Keratinocyte (primary cell): ENCODE data around the gene TSPAN17. TPM values are rescaled to one million over a fixed set of nuclear protein-coding genes. Genes with fewer than 3 reads are reported as not detected.

Experiments
- DNase-seq: peaks from one replicate; pipeline ENCODE4 v3.0.0-alpha.2; 2011; ENCODE audit warnings: low read depth, missing footprints, low spot score
- FAIRE-seq: peaks from 2 replicates; lab custom pipeline; 2011; peaks lifted over from hg19 to GRCh38; lab: Jason Lieb, UNC
- H2AFZ ChIP-seq: 2 replicates; pipeline ENCODE4 v1.6.0; 2012; ENCODE audit warnings: low read length, control low read depth, inconsistent platforms; ENCODE audit not compliant: control insufficient read depth
- H3K27ac ChIP-seq: 2 replicates; pipeline ENCODE4 v1.5.1; 2011; ENCODE audit warnings: low read length; ENCODE audit not compliant: control insufficient read depth, insufficient read depth
- H3K27me3 ChIP-seq: 3 replicates; pipeline ENCODE4 v1.6.0; 2011; ENCODE audit warnings: low read length; ENCODE audit not compliant: control insufficient read depth, insufficient read depth; ENCODE audit errors: extremely low read depth
- H3K36me3 ChIP-seq, 2 experiments: 2 replicates in 1 of 2; 3 replicates in 1 of 2; pipeline ENCODE4 v1.5.1; 2011; ENCODE audit warnings: low read length in 2 of 2, mild to moderate bottlenecking in 1 of 2; ENCODE audit not compliant: control insufficient read depth in 2 of 2, insufficient read depth in 2 of 2; ENCODE audit errors: extremely low read depth in 1 of 2
- H3K4me1 ChIP-seq: 3 replicates; pipeline ENCODE4 v1.5.1; 2011; ENCODE audit warnings: low read length; ENCODE audit not compliant: control insufficient read depth, insufficient read depth; ENCODE audit errors: extremely low read depth
- H3K4me2 ChIP-seq: 3 replicates; pipeline ENCODE4 v1.6.0; 2011; ENCODE audit warnings: low read depth, low read length; ENCODE audit not compliant: control insufficient read depth, insufficient read depth; ENCODE audit errors: extremely low read depth
- H3K4me3 ChIP-seq, 3 experiments: fragments of 200-600 bp in 1 of 3; sonication (generic) in 1 of 3; 2 replicates in 2 of 3; 3 replicates in 1 of 3; pipeline ENCODE4 v1.5.1; 2011 to 2016; ENCODE audit warnings: low read length in 3 of 3, mild to moderate bottlenecking in 3 of 3, control low read depth in 2 of 3, inconsistent platforms in 1 of 3, low read depth in 1 of 3, mixed read lengths in 1 of 3, mixed run types in 1 of 3, moderate library complexity in 1 of 3; ENCODE audit not compliant: control insufficient read depth in 2 of 3, insufficient read depth in 2 of 3; ENCODE audit errors: extremely low read depth in 1 of 3
- H3K79me2 ChIP-seq: 2 replicates; pipeline ENCODE4 v1.6.0; 2012; ENCODE audit warnings: low read length; ENCODE audit not compliant: control insufficient read depth, insufficient read depth
- H3K9ac ChIP-seq: 3 replicates; pipeline ENCODE4 v1.6.0; 2011; ENCODE audit warnings: low read length; ENCODE audit not compliant: control insufficient read depth, insufficient read depth; ENCODE audit errors: extremely low read depth
- H3K9me1 ChIP-seq: 3 replicates; pipeline ENCODE4 v1.6.0; 2011; ENCODE audit warnings: low read length; ENCODE audit not compliant: control insufficient read depth, insufficient read depth; ENCODE audit errors: extremely low read depth
- H3K9me3 ChIP-seq: 2 replicates; pipeline ENCODE4 v1.5.1; 2012; ENCODE audit warnings: low read depth, low read length; ENCODE audit not compliant: control insufficient read depth
- H4K20me1 ChIP-seq: 3 replicates; pipeline ENCODE4 v1.6.0; 2011; ENCODE audit warnings: low read length; ENCODE audit not compliant: control insufficient read depth, insufficient read depth; ENCODE audit errors: extremely low read depth
- EZH2 ChIP-seq: IDR thresholded peaks from one replicate; pipeline ENCODE4 v1.6.1; 2012; ENCODE audit warnings: inconsistent platforms, mild to moderate bottlenecking, low read length, moderate library complexity
- dilution Hi-C: fragments of 300-500 bp; cut with MboI; formaldehyde crosslinking; loops from one replicate; pipeline ENCODE4 v1.7.0; 2020; ENCODE audit warnings: low sequenced_read_pairs; ENCODE audit not compliant: extremely low pct_ligation_motif_present
- polyA plus RNA-seq, 5 experiments: library from polyadenylated mRNA; depleted of rRNA in 3 of 5; stranded (reverse) in 3 of 5; stranded (forward) in 1 of 5; unstranded in 1 of 5; fragments of >200 nt; gene quantifications; 1 replicate in 1 of 5; 2 replicates in 3 of 5; 3 replicates in 1 of 5; pipeline versions ENCODE4 v1.2.1 to v1.2.3, GENCODE V29; 2011 to 2012; ENCODE audit warnings: missing spikeins in 2 of 5, low read depth in 1 of 5, low replicate concordance in 1 of 5
- TF ChIP-seq, protein P1 (sequence below), 3 experiments: IDR thresholded peaks in 1 of 3; conservative IDR thresholded peaks in 1 of 3; optimal IDR thresholded peaks in 1 of 3; 2 replicates in 2 of 3; 3 replicates in 1 of 3; pipeline versions ENCODE3 to v1.5.1; 2011; ENCODE audit warnings: low read length in 3 of 3, mild to moderate bottlenecking in 3 of 3, moderate library complexity in 2 of 3, control low read depth in 1 of 3, inconsistent platforms in 1 of 3; ENCODE audit not compliant: insufficient read depth in 2 of 3; ENCODE audit errors: extremely low read depth in 1 of 3

TSPAN17 gene
- polyA plus RNA-seq, 1 donor (not counting 4 experiments of a cell fraction or from before 2014, with no cell fraction given), result 53.1 TPM

DNA sequence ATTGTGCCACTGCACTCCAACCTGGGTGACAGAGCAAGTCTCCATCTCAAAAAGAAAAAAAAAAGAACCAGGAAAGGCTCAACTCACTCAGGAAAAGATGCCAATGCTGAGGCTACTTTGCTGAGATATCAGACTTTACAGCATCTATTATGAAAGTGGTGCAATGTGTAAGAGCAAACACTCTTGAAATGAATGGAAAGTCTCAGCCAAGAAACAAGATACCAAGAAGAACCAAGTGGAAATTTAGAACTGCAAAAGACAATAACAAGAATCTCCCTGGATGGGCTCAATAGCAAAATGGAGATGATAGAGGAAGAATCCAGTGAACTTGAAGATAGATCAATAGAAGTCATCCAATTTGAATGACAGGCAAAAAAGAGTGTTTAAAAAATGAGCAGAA lies 37.7 kb downstream of the TSPAN17 start:
- Histone ChIP-seq H2AFZ (no peak overlapping the region), H3K9ac (no peak overlapping the region), H3K79me2 (no peaks in the 10 kb centered on the region), H3K27ac (no peak overlapping the region), H4K20me1 (no peaks in the 10 kb centered on the region), H3K36me3 (no peaks in the 10 kb centered on the region), H3K9me3 (no peaks in the 10 kb centered on the region), H3K9me1 (no peaks in the 10 kb centered on the region), H3K4me1 (no peaks in the 10 kb centered on the region), H3K4me2 (no peak overlapping the region), H3K4me3 (no peak overlapping the region), H3K27me3 (peaks cover 41% of the 10 kb centered on the region)
- FAIRE-seq (no peak), DNase-seq (no peak)
- dilution Hi-C loops, result no loop called here
- no peak for TF ChIP-seq EZH2
- TF ChIP-seq, protein P1, sequence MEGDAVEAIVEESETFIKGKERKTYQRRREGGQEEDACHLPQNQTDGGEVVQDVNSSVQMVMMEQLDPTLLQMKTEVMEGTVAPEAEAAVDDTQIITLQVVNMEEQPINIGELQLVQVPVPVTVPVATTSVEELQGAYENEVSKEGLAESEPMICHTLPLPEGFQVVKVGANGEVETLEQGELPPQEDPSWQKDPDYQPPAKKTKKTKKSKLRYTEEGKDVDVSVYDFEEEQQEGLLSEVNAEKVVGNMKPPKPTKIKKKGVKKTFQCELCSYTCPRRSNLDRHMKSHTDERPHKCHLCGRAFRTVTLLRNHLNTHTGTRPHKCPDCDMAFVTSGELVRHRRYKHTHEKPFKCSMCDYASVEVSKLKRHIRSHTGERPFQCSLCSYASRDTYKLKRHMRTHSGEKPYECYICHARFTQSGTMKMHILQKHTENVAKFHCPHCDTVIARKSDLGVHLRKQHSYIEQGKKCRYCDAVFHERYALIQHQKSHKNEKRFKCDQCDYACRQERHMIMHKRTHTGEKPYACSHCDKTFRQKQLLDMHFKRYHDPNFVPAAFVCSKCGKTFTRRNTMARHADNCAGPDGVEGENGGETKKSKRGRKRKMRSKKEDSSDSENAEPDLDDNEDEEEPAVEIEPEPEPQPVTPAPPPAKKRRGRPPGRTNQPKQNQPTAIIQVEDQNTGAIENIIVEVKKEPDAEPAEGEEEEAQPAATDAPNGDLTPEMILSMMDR (optimal IDR thresholded peaks at IDR 0.05 in 1 of 3, IDR thresholded peaks at IDR 0.05 in 1 of 3, conservative IDR thresholded peaks at IDR 0.05 in 1 of 3; ENCODE audit: extremely low read depth in 1 of 3, insufficient read depth in 2 of 3, low read length in 3 of 3), result no peak

DNA sequence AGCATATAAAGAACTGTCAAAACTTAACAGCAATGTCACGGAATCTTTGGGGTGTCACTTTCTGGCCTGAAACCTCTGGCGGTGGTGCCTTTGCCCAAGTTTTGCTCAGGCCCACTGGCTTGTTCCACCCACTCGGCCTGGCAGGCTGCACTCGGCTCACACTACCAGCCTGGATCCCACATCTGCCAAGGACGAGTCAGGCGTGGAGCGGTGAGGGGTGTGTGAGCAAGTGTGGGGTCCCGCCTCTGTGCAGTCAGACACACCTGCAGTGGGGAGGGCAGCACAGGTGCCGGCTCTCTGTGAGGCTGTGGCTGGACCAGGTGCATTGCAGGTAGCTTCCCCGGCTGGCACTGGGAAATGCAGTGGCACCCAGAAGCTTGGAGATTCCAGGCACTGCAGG lies 40.0 kb downstream of the TSPAN17 start:
- Histone ChIP-seq H3K9me3 (no peaks in the 10 kb centered on the region), H3K27ac (no peak overlapping the region), H3K4me1 (no peaks in the 10 kb centered on the region), H3K4me3 (no peak overlapping the region), H2AFZ (no peak overlapping the region), H3K36me3 (no peaks in the 10 kb centered on the region), H3K4me2 (no peak overlapping the region), H3K79me2 (no peaks in the 10 kb centered on the region), H3K9ac (no peak overlapping the region), H3K9me1 (no peaks in the 10 kb centered on the region), H3K27me3 (peaks cover 22% of the 10 kb centered on the region), H4K20me1 (no peaks in the 10 kb centered on the region)
- dilution Hi-C loops, result no loop called here
- DNase-seq (no peak), FAIRE-seq (no peak)
- TF ChIP-seq EZH2, result no peak
- TF ChIP-seq, protein P1 (optimal IDR thresholded peaks at IDR 0.05 in 1 of 3, IDR thresholded peaks at IDR 0.05 in 1 of 3, conservative IDR thresholded peaks at IDR 0.05 in 1 of 3; ENCODE audit: extremely low read depth in 1 of 3, insufficient read depth in 2 of 3, low read length in 3 of 3), result no peak
